ENCODE results near the gene SKOR1. TPM values are rescaled to one million over a fixed set of nuclear protein-coding genes. Genes with fewer than 3 reads are reported as not detected.

SKOR1 gene
- total and polyA plus RNA-seq, 9 donors: 0.05 to 1.2 (median 0.88) TPM

- no peak for DNase-seq
- Histone ChIP-seq H3K4me1 (ENCODE audit: insufficient read depth) (no peaks in the 10 kb centered on the region), H3K9me3 (no peaks in the 10 kb centered on the region), H3K4me3 (no peak overlapping the region), H3K27me3 (no peaks in the 10 kb centered on the region), H3K36me3 (no peaks in the 10 kb centered on the region), H3K27ac (no peak overlapping the region)
- TF ChIP-seq POLR2A (IDR thresholded peaks at IDR 0.05) (no peak), EP300 (IDR thresholded peaks at IDR 0.05) (no peak)
- TF ChIP-seq, protein P1, sequence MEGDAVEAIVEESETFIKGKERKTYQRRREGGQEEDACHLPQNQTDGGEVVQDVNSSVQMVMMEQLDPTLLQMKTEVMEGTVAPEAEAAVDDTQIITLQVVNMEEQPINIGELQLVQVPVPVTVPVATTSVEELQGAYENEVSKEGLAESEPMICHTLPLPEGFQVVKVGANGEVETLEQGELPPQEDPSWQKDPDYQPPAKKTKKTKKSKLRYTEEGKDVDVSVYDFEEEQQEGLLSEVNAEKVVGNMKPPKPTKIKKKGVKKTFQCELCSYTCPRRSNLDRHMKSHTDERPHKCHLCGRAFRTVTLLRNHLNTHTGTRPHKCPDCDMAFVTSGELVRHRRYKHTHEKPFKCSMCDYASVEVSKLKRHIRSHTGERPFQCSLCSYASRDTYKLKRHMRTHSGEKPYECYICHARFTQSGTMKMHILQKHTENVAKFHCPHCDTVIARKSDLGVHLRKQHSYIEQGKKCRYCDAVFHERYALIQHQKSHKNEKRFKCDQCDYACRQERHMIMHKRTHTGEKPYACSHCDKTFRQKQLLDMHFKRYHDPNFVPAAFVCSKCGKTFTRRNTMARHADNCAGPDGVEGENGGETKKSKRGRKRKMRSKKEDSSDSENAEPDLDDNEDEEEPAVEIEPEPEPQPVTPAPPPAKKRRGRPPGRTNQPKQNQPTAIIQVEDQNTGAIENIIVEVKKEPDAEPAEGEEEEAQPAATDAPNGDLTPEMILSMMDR (IDR thresholded peaks at IDR 0.05): no peak
- intact Hi-C loops (cut with DNase I): no loop called here
- WGBS, 3 donors: 75 to 93% (median 77%) methylated on average over 3 of the region's 3 CpGs
Observed at GRCh38 chr15:67803299-67803698, 22.0 kb upstream of the SKOR1 start.

DNA sequence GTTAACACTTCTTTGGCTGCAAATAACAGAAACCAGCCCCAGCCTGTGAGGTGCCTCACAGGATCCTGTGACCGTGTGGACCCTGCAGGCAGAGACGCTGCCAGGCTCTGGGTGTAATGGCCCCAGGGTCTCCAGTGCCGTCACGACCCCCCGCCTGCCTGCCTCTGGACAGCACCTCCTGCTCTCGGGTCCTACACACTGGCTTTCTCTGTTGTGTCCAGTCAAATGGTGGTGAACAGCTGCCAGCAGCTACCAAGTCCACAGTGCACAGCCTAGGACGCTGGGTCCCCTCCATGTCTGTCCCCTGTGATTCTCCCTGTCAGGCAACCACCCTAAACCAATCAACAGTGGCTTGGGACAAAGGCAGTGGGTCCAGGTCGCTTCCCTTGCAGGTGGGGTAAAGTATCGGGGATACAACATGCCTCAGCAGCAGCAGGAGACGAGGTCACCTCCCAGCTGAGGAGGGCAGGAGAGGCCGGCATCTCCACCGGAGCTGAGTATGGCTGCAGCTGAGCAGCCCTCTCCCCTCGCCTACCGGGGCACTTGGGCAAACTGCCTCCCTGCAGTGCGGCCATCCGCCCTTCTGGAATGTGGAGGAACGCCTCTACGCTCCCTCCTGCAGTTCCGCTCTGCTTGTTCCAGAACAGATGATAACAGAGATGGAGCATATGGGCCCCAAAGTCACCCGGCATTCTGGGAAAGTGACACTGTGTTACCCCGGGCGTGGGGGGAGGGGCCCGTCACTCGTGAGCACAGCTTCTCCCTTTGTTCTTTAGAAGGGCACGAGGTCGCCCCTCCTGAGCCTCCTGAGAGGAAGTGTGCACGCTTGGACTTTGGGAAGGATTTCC is 21.1 kb upstream of the SKOR1 start:
- 81 to 84% (median 84%) methylated on average over 18 to 27 of the region's 27 CpGs for whole genome bisulfite sequencing, 3 donors
- no peak for DNase-seq
- no peaks in the 10 kb centered on the region for H3K27me3 ChIP-seq
- intact Hi-C loops (cut with DNase I): no loop called here
- TF ChIP-seq EP300 (IDR thresholded peaks at IDR 0.05): no peak
- TF ChIP-seq, protein P1 (IDR thresholded peaks at IDR 0.05): no peak
- no peak for TF ChIP-seq POLR2A (IDR thresholded peaks at IDR 0.05)
- no peaks in the 10 kb centered on the region for H3K36me3 ChIP-seq
- H3K27ac ChIP-seq: no peak overlapping the region
- H3K4me3 ChIP-seq: no peak overlapping the region
- no peaks in the 10 kb centered on the region for H3K4me1 ChIP-seq (ENCODE audit: insufficient read depth)
- H3K9me3 ChIP-seq: no peaks in the 10 kb centered on the region

- 86 to 89% (median 86%) methylated on average over 17 of the region's 17 CpGs for WGBS, 3 donors
- intact Hi-C loops (cut with DNase I): no loop called here
- no peak for DNase-seq
- Histone ChIP-seq H3K27ac (no peak overlapping the region), H3K4me1 (ENCODE audit: insufficient read depth) (no peaks in the 10 kb centered on the region), H3K9me3 (no peaks in the 10 kb centered on the region), H3K4me3 (no peak overlapping the region), H3K27me3 (no peaks in the 10 kb centered on the region), H3K36me3 (no peaks in the 10 kb centered on the region)
- TF ChIP-seq EP300 (IDR thresholded peaks at IDR 0.05): no peak
- TF ChIP-seq, protein P1 (IDR thresholded peaks at IDR 0.05): no peak
- TF ChIP-seq POLR2A (IDR thresholded peaks at IDR 0.05): no peak
Observed at GRCh38 chr15:67805008-67805665, 20.2 kb upstream of the SKOR1 start.

DNA sequence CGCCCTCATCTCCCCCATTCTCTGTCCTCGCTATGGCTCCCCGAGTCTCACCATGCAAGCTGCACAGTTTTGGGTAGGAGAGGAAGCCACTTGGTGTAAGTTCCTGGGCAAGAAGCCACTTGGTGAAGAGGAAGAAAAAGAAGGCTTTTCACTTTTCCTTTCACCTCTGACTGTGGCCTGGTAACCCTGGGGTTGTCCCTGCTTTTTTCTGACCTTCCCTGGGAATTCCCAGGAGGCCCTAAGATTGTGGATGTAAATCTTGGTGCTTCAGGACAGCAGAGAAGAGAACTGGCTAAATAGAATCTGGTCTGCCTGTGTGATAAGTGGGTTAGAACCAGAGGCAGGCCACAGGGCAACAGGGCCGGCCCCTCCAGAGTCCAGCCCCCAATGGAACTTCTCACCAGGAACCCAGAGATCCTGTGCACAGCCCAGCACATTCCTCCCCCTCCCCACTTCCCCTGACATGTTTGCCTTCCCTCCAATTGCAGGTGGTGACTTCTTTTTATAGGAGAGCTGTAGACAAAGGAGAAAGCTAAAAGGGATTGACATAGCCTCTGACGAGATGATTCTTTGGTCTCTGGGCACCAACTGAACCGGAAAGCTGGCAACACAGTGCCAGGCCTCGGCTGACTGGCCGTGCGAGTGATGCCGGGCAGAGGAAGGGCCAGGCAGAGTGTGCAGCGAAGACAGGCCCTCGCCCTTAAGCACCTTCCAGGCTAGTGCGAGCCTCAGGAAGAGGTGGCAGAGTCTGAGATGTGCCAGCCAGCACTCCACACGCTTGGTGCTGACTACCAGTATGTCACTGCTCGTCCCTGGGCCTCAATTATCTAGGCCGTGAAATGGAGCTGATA is 19.4 kb upstream of the SKOR1 start:
- no peak overlapping the region for H3K4me3 ChIP-seq
- H3K4me1 ChIP-seq (ENCODE audit: insufficient read depth): no peaks in the 10 kb centered on the region
- no peaks in the 10 kb centered on the region for H3K27me3 ChIP-seq
- H3K27ac ChIP-seq: no peak overlapping the region
- intact Hi-C loops (cut with DNase I): no loop called here
- WGBS, 3 donors: 88 to 93% (median 93%) methylated on average over 16 of the region's 16 CpGs
- no peaks in the 10 kb centered on the region for H3K36me3 ChIP-seq
- DNase-seq: no peak
- TF ChIP-seq, protein P1 (IDR thresholded peaks at IDR 0.05): no peak
- TF ChIP-seq EP300 (IDR thresholded peaks at IDR 0.05) (no peak), POLR2A (IDR thresholded peaks at IDR 0.05) (no peak)
- H3K9me3 ChIP-seq: no peaks in the 10 kb centered on the region
